Measurements from ENCODE around the gene KRTAP4-12. TPM values are rescaled to one million over a fixed set of nuclear protein-coding genes. Genes with fewer than 3 reads are reported as not detected.
"Not testable (repeated sequence)": the region's sequence is repeated elsewhere in the genome, so short reads cannot be mapped to it uniquely, and the experiment has no call there.

The KRTAP4-12 gene
- total and polyA plus RNA-seq, 10 of the 15 experiments (the other 5 are each of a cell fraction or from before 2014, with no cell fraction given), result not detected

- no peaks in the 10 kb centered on the region for H3K36me3 ChIP-seq (ENCODE audit: control insufficient read depth in 2 of 2, insufficient read depth in 2 of 2, low read length in 1 of 2)
- no peak overlapping the region for H3K4me2 ChIP-seq (ENCODE audit: control insufficient read depth, insufficient read depth)
- ChIA-PET POLR2A (no interaction called here), SMC1A (ENCODE audit: uncharacterized antibody, unreplicated experiment) (no interaction called here), CTCF (no interaction called here), RAD21 (ENCODE audit: unreplicated experiment) (no interaction called here)
- no peaks in the 10 kb centered on the region for H4K20me1 ChIP-seq (ENCODE audit: control insufficient read depth, insufficient read depth)
- 22% methylated on average over 4 of the region's 4 CpGs for WGBS (ENCODE audit: insufficient coverage, insufficient replicate concordance, low lambda C conversion rate, missing lambda C conversion rate)
- no peaks in the 10 kb centered on the region for H3K27me3 ChIP-seq (replicated peaks in 1 of 2; ENCODE audit: control insufficient read depth in 2 of 2, insufficient read depth in 2 of 2, low read length in 1 of 2)
- in situ Hi-C loops (cut with MboI), result no loop called here
- BruUV-seq (replicated peaks), result no TSS peak
- no peak overlapping the region for H3K9ac ChIP-seq (ENCODE audit: control insufficient read depth, insufficient read depth, low read length)
- ATAC-seq (no peak), FAIRE-seq (no peak), DNase-seq (ENCODE audit: low read depth, low spot score) (no peak)
- H3K9me3 ChIP-seq (replicated peaks; ENCODE audit: control insufficient read depth, insufficient read depth, low read length), result no peaks in the 10 kb centered on the region
- TF ChIP-seq RELB (IDR thresholded peaks at IDR 0.05; ENCODE audit: low read depth), result no peak
- no peak for TF ChIP-seq ETV6 (conservative IDR thresholded peaks at IDR 0.05 in 1 of 2, IDR thresholded peaks at IDR 0.05 in 1 of 2; ENCODE audit: borderline replicate concordance in 1 of 2, low read depth in 1 of 2)
- TF ChIP-seq MEF2B (IDR thresholded peaks at IDR 0.05; ENCODE audit: partially characterized antibody, poor library complexity, severe bottlenecking), result no peak
- no peak for TF ChIP-seq BCL11A (IDR thresholded peaks at IDR 0.05; ENCODE audit: low read depth, low read length)
- no peak for TF ChIP-seq IKZF2 (IDR thresholded peaks at IDR 0.05)
- no peak for TF ChIP-seq BACH1 (IDR thresholded peaks at IDR 0.05; ENCODE audit: borderline replicate concordance)
- TF ChIP-seq, protein P1, sequence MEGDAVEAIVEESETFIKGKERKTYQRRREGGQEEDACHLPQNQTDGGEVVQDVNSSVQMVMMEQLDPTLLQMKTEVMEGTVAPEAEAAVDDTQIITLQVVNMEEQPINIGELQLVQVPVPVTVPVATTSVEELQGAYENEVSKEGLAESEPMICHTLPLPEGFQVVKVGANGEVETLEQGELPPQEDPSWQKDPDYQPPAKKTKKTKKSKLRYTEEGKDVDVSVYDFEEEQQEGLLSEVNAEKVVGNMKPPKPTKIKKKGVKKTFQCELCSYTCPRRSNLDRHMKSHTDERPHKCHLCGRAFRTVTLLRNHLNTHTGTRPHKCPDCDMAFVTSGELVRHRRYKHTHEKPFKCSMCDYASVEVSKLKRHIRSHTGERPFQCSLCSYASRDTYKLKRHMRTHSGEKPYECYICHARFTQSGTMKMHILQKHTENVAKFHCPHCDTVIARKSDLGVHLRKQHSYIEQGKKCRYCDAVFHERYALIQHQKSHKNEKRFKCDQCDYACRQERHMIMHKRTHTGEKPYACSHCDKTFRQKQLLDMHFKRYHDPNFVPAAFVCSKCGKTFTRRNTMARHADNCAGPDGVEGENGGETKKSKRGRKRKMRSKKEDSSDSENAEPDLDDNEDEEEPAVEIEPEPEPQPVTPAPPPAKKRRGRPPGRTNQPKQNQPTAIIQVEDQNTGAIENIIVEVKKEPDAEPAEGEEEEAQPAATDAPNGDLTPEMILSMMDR (IDR thresholded peaks at IDR 0.05 in 2 of 3, conservative IDR thresholded peaks at IDR 0.05 in 1 of 3; ENCODE audit: control insufficient read depth in 2 of 3, extremely low read depth in 1 of 3, insufficient read depth in 1 of 3, low read depth in 3 of 3, low read length in 3 of 3), result no peak
- TF ChIP-seq SUZ12 (IDR thresholded peaks at IDR 0.05; ENCODE audit: unreplicated experiment), result no peak
- TF ChIP-seq ZSCAN29 (IDR thresholded peaks at IDR 0.05), result no peak
- TF ChIP-seq SP1 (IDR thresholded peaks at IDR 0.05; ENCODE audit: low read depth, low read length), result no peak
- no peak for TF ChIP-seq JUND (IDR thresholded peaks at IDR 0.05; ENCODE audit: low read depth, low read length)
- TF ChIP-seq PAX8 (IDR thresholded peaks at IDR 0.05), result no peak
- no peak for TF ChIP-seq JUNB (IDR thresholded peaks at IDR 0.05)
- no peak for TF ChIP-seq SMC3 (IDR thresholded peaks at IDR 0.05; ENCODE audit: borderline replicate concordance, low read length)
- no peak for TF ChIP-seq ZNF274 (IDR thresholded peaks at IDR 0.05; ENCODE audit: insufficient read depth, insufficient read length)
- TF ChIP-seq FOXK2 (IDR thresholded peaks at IDR 0.05), result no peak
- TF ChIP-seq IRF4 (IDR thresholded peaks at IDR 0.05; ENCODE audit: low read depth, low read length), result no peak
- no peaks in the 10 kb centered on the region for H3K4me1 ChIP-seq (ENCODE audit: control insufficient read depth, insufficient read depth, low read length)
- intact Hi-C loops (cut with micrococcal nuclease; ENCODE audit: unreplicated experiment), result no loop called here
- no peak overlapping the region for H3K4me3 ChIP-seq
- H2AFZ ChIP-seq (ENCODE audit: control insufficient read depth, low read depth, low read length), result no peak overlapping the region
- H3K79me2 ChIP-seq (ENCODE audit: control insufficient read depth, insufficient read depth, low read length), result no peaks in the 10 kb centered on the region
- no peak overlapping the region for H3K27ac ChIP-seq (ENCODE audit: control insufficient read depth, insufficient read depth)
Observed at GRCh38 chr17:41118721-41119120, 5.3 kb downstream of the KRTAP4-12 start.

- CTCF ChIA-PET; in situ Hi-C loops (cut with MboI); BruUV-seq (replicated peaks); H3K27ac ChIP-seq (ENCODE audit: control insufficient read depth, insufficient read depth); H3K27me3 ChIP-seq (replicated peaks in 1 of 2; ENCODE audit: control insufficient read depth in 2 of 2, insufficient read depth in 2 of 2, low read length in 1 of 2); H3K4me3 ChIP-seq; H3K9ac ChIP-seq (ENCODE audit: control insufficient read depth, insufficient read depth, low read length); DNase-seq (ENCODE audit: low read depth, low spot score); FAIRE-seq; ATAC-seq; H3K79me2 ChIP-seq (ENCODE audit: control insufficient read depth, insufficient read depth, low read length); H4K20me1 ChIP-seq (ENCODE audit: control insufficient read depth, insufficient read depth); H2AFZ ChIP-seq (ENCODE audit: control insufficient read depth, low read depth, low read length); H3K9me3 ChIP-seq (replicated peaks; ENCODE audit: control insufficient read depth, insufficient read depth, low read length); RAD21 ChIA-PET (ENCODE audit: unreplicated experiment); POLR2A ChIA-PET; H3K4me2 ChIP-seq (ENCODE audit: control insufficient read depth, insufficient read depth); H3K4me1 ChIP-seq (ENCODE audit: control insufficient read depth, insufficient read depth, low read length); intact Hi-C loops (cut with micrococcal nuclease; ENCODE audit: unreplicated experiment); H3K36me3 ChIP-seq (ENCODE audit: control insufficient read depth in 2 of 2, insufficient read depth in 2 of 2, low read length in 1 of 2); SMC1A ChIA-PET (ENCODE audit: uncharacterized antibody, unreplicated experiment): not testable (repeated sequence)
- 12% methylated on average over 10 of the region's 10 CpGs for WGBS (ENCODE audit: insufficient coverage, insufficient replicate concordance, low lambda C conversion rate, missing lambda C conversion rate)
Observed at GRCh38 chr17:41117846-41118386, 6.1 kb downstream of the KRTAP4-12 start, which contains the start of gene KRTAP4-11. KRTAP4-11 (minus strand) TSS chr17:41118373; CDS start chr17:41118315, 58 bp downstream.

All from GM12878 (cell line).